GM18505 (cell line): Measurements from ENCODE around the gene WNT10A.
"Not testable (repeated sequence)": the region's sequence is repeated elsewhere in the genome, so short reads cannot be mapped to it uniquely, and the experiment has no call there.

ENCODE experiments used
- ATAC-seq: cut with Tn5 transposase; IDR thresholded peaks from one replicate; pipeline ENCODE4 v1.9.1; 2021; ENCODE audit not compliant: unreplicated experiment
- POLR2A ChIP-seq: IDR thresholded peaks from 4 replicates; pipeline ENCODE4 v1.6.1; 2011; ENCODE audit warnings: borderline replicate concordance; ENCODE audit not compliant: insufficient read depth, insufficient read length; ENCODE audit errors: extremely low read depth

WNT10A gene

GRCh38 chr2:218896501-218897393 lies 16.1 kb downstream of the WNT10A start:
- peak; percentile 63 for TF ChIP-seq POLR2A
- peak; percentile 49 for ATAC-seq

- no peak for TF ChIP-seq POLR2A
- no peak for ATAC-seq
These were observed 16.9 kb downstream of the WNT10A start for GRCh38 chr2:218897394-218898108.

GRCh38 chr2:218898109-218898878 lies 17.6 kb downstream of the WNT10A start:
- TF ChIP-seq POLR2A, result no peak
- ATAC-seq, result peak; percentile 35

GRCh38 chr2:218899147-218899546 lies 18.5 kb downstream of the WNT10A start:
- no peak for ATAC-seq
- no peak for TF ChIP-seq POLR2A

- TF ChIP-seq POLR2A, result no peak
- no peak for ATAC-seq
These were observed 21.8 kb downstream of the WNT10A start for GRCh38 chr2:218902427-218902826.

- no peak for TF ChIP-seq POLR2A
- ATAC-seq, result no peak
These were observed 23.5 kb downstream of the WNT10A start for GRCh38 chr2:218904176-218904575.

- TF ChIP-seq POLR2A, result peak; percentile 79
- ATAC-seq, result peak; percentile 91
These were observed 28.3 kb downstream of the WNT10A start for GRCh38 chr2:218908721-218909619.

- no peak for ATAC-seq
- TF ChIP-seq POLR2A, result no peak
These were observed 30.1 kb downstream of the WNT10A start for GRCh38 chr2:218910741-218911140.

GRCh38 chr2:218920504-218920903 lies 39.9 kb downstream of the WNT10A start:
- no peak for ATAC-seq
- no peak for TF ChIP-seq POLR2A

GRCh38 chr2:218924757-218925156 lies 44.1 kb downstream of the WNT10A start:
- no peak for TF ChIP-seq POLR2A
- ATAC-seq, result no peak

- TF ChIP-seq POLR2A, result no peak
- ATAC-seq, result no peak
These were observed 44.8 kb downstream of the WNT10A start for GRCh38 chr2:218925434-218925833.

- ATAC-seq, result no peak
- TF ChIP-seq POLR2A, result no peak
These were observed 46.8 kb downstream of the WNT10A start for GRCh38 chr2:218927422-218927821.

- no peak for TF ChIP-seq POLR2A
- no peak for ATAC-seq
These were observed 47.2 kb downstream of the WNT10A start for GRCh38 chr2:218927876-218928275.

- not testable (repeated sequence) for ATAC-seq
These were observed 49.8 kb downstream of the WNT10A start for GRCh38 chr2:218930488-218930887.

- not testable (repeated sequence) for ATAC-seq
These were observed 51.1 kb downstream of the WNT10A start for GRCh38 chr2:218931751-218932150.
